SK-N-SH (cell line): ENCODE results near the gene LYPD8.

Experiments used
- ELF1 ChIP-seq: IDR thresholded peaks from 2 replicates; pipeline ENCODE4 v1.4.0; 2012
- EP300 ChIP-seq, 2 experiments: IDR thresholded peaks; 2 replicates each; pipeline versions ENCODE4 v1.4.0 to v1.6.1; 2012; ENCODE audit warnings: borderline replicate concordance in 1 of 2, low read depth in 1 of 2, low read length in 1 of 2
- FOSL2 ChIP-seq: IDR thresholded peaks from 2 replicates; pipeline ENCODE4 v1.4.0; 2012; ENCODE audit warnings: low read depth, mild to moderate bottlenecking, moderate library complexity, borderline replicate concordance
- FOXM1 ChIP-seq: IDR thresholded peaks from 2 replicates; pipeline ENCODE4 v1.4.0; 2012; ENCODE audit warnings: low read depth, mild to moderate bottlenecking
- MEF2A ChIP-seq: IDR thresholded peaks from 2 replicates; pipeline ENCODE4 v1.4.0; 2012; ENCODE audit warnings: low read depth, borderline replicate concordance
- POLR2AphosphoS5 ChIP-seq: IDR thresholded peaks from 2 replicates; pipeline ENCODE4 v1.6.1; 2012; ENCODE audit warnings: low read depth, low read length
- SMC3 ChIP-seq: IDR thresholded peaks from 2 replicates; pipeline ENCODE4 v1.6.1; 2012; ENCODE audit warnings: low read depth, low read length, improper control_type of control experiment
- TAF1 ChIP-seq: IDR thresholded peaks from 2 replicates; pipeline ENCODE4 v1.6.1; 2012; ENCODE audit warnings: low read depth, mild to moderate bottlenecking, low read length, moderate library complexity, borderline replicate concordance
- TEAD4 ChIP-seq: IDR thresholded peaks from 2 replicates; pipeline ENCODE4 v1.4.0; 2012; ENCODE audit warnings: mild to moderate bottlenecking, borderline replicate concordance; ENCODE audit not compliant: insufficient read depth
- TF ChIP-seq, protein P1 (sequence below): fragments of 150-350 bp; IDR thresholded peaks from 2 replicates; pipeline ENCODE4 v1.6.1; 2017; ENCODE audit warnings: antibody characterized with exemption, low read length, low read depth, borderline replicate concordance
- TF ChIP-seq, protein P2 (sequence below): IDR thresholded peaks from 2 replicates; pipeline ENCODE4 v1.4.0; 2012; ENCODE audit warnings: low read depth, borderline replicate concordance
- TF ChIP-seq, protein P3 (sequence below): fragments of 200-600 bp; sonication (generic); IDR thresholded peaks from 2 replicates; pipeline ENCODE4 v1.6.1; 2017; ENCODE audit warnings: antibody characterized with exemption, mild to moderate bottlenecking, moderate library complexity
- TF ChIP-seq, protein P4 (sequence below): fragments of 150-350 bp; IDR thresholded peaks from 2 replicates; pipeline ENCODE4 v1.6.1; 2016; ENCODE audit warnings: mild to moderate bottlenecking, low read depth, low read length

DNA sequence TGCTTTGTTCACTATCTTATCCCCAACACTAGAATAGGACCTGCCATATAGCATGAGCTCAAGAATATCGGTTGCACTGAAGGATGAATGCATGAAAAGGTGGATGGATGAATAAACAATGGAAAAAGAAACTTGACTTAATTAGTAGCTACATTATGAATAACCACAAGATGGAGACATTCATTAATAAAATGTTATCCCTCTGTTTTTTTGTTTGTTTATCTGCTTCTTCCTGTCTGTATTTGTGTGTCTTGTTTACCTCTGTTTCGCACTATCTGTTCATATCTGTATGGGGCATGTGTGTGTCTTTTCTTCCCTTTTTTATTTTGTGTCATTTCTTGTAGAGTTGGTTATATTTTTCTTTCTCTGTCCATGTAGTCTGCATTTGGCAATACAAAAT, 51.9 kb downstream of the LYPD8 start:
- TF ChIP-seq, protein P1, sequence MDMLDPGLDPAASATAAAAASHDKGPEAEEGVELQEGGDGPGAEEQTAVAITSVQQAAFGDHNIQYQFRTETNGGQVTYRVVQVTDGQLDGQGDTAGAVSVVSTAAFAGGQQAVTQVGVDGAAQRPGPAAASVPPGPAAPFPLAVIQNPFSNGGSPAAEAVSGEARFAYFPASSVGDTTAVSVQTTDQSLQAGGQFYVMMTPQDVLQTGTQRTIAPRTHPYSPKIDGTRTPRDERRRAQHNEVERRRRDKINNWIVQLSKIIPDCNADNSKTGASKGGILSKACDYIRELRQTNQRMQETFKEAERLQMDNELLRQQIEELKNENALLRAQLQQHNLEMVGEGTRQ = no peak
- TF ChIP-seq, protein P2, sequence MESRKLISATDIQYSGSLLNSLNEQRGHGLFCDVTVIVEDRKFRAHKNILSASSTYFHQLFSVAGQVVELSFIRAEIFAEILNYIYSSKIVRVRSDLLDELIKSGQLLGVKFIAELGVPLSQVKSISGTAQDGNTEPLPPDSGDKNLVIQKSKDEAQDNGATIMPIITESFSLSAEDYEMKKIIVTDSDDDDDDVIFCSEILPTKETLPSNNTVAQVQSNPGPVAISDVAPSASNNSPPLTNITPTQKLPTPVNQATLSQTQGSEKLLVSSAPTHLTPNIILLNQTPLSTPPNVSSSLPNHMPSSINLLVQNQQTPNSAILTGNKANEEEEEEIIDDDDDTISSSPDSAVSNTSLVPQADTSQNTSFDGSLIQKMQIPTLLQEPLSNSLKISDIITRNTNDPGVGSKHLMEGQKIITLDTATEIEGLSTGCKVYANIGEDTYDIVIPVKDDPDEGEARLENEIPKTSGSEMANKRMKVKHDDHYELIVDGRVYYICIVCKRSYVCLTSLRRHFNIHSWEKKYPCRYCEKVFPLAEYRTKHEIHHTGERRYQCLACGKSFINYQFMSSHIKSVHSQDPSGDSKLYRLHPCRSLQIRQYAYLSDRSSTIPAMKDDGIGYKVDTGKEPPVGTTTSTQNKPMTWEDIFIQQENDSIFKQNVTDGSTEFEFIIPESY = no peak
- TF ChIP-seq SMC3 = no peak
- TF ChIP-seq EP300 (IDR thresholded peaks at IDR 0.05; ENCODE audit: borderline replicate concordance in 1 of 2, low read depth in 1 of 2, low read length in 1 of 2) = no peak
- no peak for TF ChIP-seq FOXM1
- TF ChIP-seq, protein P3, sequence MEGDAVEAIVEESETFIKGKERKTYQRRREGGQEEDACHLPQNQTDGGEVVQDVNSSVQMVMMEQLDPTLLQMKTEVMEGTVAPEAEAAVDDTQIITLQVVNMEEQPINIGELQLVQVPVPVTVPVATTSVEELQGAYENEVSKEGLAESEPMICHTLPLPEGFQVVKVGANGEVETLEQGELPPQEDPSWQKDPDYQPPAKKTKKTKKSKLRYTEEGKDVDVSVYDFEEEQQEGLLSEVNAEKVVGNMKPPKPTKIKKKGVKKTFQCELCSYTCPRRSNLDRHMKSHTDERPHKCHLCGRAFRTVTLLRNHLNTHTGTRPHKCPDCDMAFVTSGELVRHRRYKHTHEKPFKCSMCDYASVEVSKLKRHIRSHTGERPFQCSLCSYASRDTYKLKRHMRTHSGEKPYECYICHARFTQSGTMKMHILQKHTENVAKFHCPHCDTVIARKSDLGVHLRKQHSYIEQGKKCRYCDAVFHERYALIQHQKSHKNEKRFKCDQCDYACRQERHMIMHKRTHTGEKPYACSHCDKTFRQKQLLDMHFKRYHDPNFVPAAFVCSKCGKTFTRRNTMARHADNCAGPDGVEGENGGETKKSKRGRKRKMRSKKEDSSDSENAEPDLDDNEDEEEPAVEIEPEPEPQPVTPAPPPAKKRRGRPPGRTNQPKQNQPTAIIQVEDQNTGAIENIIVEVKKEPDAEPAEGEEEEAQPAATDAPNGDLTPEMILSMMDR = peak; percentile 29; the same call in 1 of the 2 replicates
- no peak for TF ChIP-seq FOSL2
- TF ChIP-seq TAF1 = no peak
- no peak for TF ChIP-seq POLR2AphosphoS5
- TF ChIP-seq, protein P4, sequence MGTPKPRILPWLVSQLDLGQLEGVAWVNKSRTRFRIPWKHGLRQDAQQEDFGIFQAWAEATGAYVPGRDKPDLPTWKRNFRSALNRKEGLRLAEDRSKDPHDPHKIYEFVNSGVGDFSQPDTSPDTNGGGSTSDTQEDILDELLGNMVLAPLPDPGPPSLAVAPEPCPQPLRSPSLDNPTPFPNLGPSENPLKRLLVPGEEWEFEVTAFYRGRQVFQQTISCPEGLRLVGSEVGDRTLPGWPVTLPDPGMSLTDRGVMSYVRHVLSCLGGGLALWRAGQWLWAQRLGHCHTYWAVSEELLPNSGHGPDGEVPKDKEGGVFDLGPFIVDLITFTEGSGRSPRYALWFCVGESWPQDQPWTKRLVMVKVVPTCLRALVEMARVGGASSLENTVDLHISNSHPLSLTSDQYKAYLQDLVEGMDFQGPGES = no peak
- no peak for TF ChIP-seq ELF1
- TF ChIP-seq MEF2A = no peak
- TF ChIP-seq TEAD4 = no peak
